ENCODE measurements around the gene COX4I1.

COX4I1 gene

DNA sequence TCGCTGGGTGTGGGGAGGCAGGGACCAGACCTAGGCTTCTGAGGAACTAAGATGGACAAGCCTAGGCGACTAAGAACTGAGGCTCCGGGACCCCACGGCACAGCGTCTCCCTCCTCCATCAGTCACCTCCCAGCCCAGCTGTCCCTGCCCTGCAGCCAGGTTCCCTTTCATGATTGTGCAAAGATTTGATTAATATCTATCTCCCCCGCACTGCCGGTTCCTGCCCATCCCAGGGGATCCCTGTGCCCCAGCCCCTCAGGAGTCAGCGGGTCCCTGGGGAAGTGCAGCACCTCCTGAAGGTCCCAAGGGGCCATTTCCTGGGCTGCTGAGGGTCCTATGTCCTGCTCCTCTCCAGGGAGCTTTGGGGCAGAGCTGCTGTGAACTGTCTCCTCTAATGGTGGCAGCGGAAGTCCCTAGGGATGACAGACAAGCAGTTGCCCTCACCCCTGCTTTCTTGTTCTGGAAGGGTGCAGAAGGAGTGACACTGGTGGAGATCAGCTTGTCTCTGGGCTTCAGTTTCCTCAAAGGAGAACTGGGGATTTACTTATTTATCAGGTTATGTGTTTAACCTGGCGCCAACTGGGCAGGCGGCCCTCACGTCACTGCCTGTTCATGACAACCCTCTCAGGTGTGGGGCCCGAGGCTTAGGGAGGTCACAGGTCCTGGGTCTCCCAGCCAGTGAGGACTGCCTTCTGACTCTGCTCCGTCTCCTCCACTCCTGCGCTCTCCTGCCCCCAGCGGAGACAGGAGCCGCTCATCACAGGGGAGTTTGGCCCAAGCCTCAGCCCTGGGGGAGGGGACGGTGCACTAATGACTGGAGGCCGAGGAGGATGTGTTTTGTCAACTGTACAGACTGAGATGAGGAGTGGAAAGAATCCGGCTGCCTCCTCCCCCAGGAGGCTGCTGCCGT lies 46.7 kb upstream of the COX4I1 start:
- no peak for DNase-seq (ENCODE audit: low read depth)
- TF ChIP-seq, protein P1, sequence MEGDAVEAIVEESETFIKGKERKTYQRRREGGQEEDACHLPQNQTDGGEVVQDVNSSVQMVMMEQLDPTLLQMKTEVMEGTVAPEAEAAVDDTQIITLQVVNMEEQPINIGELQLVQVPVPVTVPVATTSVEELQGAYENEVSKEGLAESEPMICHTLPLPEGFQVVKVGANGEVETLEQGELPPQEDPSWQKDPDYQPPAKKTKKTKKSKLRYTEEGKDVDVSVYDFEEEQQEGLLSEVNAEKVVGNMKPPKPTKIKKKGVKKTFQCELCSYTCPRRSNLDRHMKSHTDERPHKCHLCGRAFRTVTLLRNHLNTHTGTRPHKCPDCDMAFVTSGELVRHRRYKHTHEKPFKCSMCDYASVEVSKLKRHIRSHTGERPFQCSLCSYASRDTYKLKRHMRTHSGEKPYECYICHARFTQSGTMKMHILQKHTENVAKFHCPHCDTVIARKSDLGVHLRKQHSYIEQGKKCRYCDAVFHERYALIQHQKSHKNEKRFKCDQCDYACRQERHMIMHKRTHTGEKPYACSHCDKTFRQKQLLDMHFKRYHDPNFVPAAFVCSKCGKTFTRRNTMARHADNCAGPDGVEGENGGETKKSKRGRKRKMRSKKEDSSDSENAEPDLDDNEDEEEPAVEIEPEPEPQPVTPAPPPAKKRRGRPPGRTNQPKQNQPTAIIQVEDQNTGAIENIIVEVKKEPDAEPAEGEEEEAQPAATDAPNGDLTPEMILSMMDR (conservative IDR thresholded peaks at IDR 0.05; ENCODE audit: low read length), result peak; percentile 30; the same call in 1 of the 2 replicates

GRCh38 chr16:85753559-85753958 lies 45.9 kb upstream of the COX4I1 start:
- no peak overlapping the region for H3K4me3 ChIP-seq (ENCODE audit: low read length)
- DNase-seq (ENCODE audit: low read depth), result no peak
- TF ChIP-seq, protein P1 (conservative IDR thresholded peaks at IDR 0.05; ENCODE audit: low read length), result no peak

More for the DNA sequence above, 46.7 kb upstream of the COX4I1 start:
- H3K4me3 ChIP-seq (ENCODE audit: low read length), result no peak overlapping the region

DNA sequence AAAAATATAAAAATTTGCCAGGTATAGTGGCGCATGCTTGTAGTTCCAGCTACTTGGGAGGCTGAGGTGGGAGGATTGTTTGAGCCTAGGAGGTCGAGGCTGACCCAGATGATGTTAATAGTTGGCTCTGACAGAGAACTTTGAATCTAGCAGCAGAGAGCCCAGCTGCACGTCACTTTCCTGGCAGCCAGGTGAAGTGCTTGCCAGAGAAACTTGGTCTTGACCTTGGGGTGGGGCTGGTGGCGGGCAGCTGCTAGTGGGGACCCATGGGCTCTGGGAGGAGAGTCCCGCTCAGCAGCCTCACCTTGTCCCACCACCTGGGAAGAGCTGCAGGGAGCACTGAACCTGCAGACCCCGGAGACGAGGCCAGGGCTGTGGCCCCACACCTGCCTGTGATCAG lies 45.5 kb upstream of the COX4I1 start:
- DNase-seq (ENCODE audit: low read depth), result no peak
- H3K4me3 ChIP-seq (ENCODE audit: low read length), result no peak overlapping the region
- TF ChIP-seq, protein P1 (conservative IDR thresholded peaks at IDR 0.05; ENCODE audit: low read length), result no peak

DNA sequence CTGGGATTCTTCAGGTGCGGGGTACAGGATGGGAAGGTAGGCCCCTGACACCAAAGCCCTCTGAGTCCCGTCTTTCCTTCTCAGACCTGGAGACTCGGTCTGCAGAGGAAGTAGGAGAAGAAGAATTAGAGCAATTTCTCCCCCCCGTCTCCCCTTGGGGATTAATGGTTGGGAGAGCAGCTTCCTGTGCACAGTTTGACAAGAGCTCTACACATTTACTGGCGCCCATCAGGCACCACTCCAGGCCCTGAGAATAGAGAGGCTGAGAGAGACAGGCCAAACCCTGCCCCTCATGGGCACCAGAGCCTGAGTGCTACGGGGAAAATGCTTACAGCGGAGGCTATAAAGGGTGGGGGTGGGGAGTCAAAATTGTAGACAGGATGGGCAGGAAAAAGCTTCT lies 45.1 kb upstream of the COX4I1 start:
- no peak for DNase-seq (ENCODE audit: low read depth)
- TF ChIP-seq, protein P1 (conservative IDR thresholded peaks at IDR 0.05; ENCODE audit: low read length), result no peak
- H3K4me3 ChIP-seq (ENCODE audit: low read length), result no peak overlapping the region

- H3K4me3 ChIP-seq (ENCODE audit: low read length), result no peak overlapping the region
- peak; percentile 16 for DNase-seq (ENCODE audit: low read depth)
- TF ChIP-seq, protein P1 (conservative IDR thresholded peaks at IDR 0.05; ENCODE audit: low read length), result no peak
Measured at GRCh38 chr16:85755929-85756768, 43.3 kb upstream of the COX4I1 start.

DNA sequence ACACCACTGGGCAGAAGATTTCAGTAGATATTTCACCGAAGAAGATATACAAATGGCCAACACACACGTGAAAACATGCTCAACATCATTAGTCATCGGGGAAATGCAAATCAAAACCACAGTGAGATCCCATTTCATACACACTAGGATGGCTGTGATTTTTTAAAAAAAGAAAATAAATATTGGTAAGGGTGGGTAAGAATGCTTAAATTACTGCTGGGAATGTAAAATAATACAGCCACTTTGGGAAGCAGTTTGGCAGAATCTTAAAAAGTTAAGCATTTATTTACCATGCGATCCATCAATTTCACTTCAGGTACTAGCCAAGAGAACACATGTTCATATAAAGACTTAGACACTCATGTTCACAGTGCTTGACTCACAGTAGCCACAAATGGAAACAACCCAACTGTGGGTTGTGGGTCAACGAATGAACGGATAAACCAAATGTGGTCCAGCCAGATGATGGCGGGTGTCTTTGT lies 42.1 kb upstream of the COX4I1 start:
- no peak overlapping the region for H3K4me3 ChIP-seq (ENCODE audit: low read length)
- TF ChIP-seq, protein P1 (conservative IDR thresholded peaks at IDR 0.05; ENCODE audit: low read length), result no peak
- peak; percentile 65 for DNase-seq (ENCODE audit: low read depth)

Measured in AG10803 (cell line).